ENCODE measurements around the gene C7orf25.
A peak's percentile ranks its signal among the peaks of the same experiment; 100 is the strongest.

C7orf25 gene

GRCh38 chr7:42950417-42950816, 38.5 kb upstream of the C7orf25 start:
- no peak overlapping the region for H3K4me3 ChIP-seq (ENCODE audit: low read depth, low read length)
- TF ChIP-seq CTCF (IDR thresholded peaks at IDR 0.05; ENCODE audit: low read depth, low read length): no peak

- H3K4me3 ChIP-seq (ENCODE audit: low read depth, low read length): no peak overlapping the region
- no peak for TF ChIP-seq CTCF (IDR thresholded peaks at IDR 0.05; ENCODE audit: low read depth, low read length)
Measured at GRCh38 chr7:42947521-42947920, 35.7 kb upstream of the C7orf25 start.

GRCh38 chr7:42946627-42946950, 34.7 kb upstream of the C7orf25 start:
- TF ChIP-seq CTCF (IDR thresholded peaks at IDR 0.05; ENCODE audit: low read depth, low read length): no peak
- no peak overlapping the region for H3K4me3 ChIP-seq (ENCODE audit: low read depth, low read length)

- TF ChIP-seq CTCF (IDR thresholded peaks at IDR 0.05; ENCODE audit: low read depth, low read length): no peak
- H3K4me3 ChIP-seq (ENCODE audit: low read depth, low read length): peak overlapping the region; percentile 43
Measured at GRCh38 chr7:42945821-42946626, 34.2 kb upstream of the C7orf25 start.

- peak; percentile 79 for TF ChIP-seq CTCF (IDR thresholded peaks at IDR 0.05; ENCODE audit: low read depth, low read length)
- H3K4me3 ChIP-seq (ENCODE audit: low read depth, low read length): no peak overlapping the region
Measured at GRCh38 chr7:42940985-42941847, 29.3 kb upstream of the C7orf25 start.

GRCh38 chr7:42939457-42940240, 27.8 kb upstream of the C7orf25 start:
- H3K4me3 ChIP-seq (ENCODE audit: low read depth, low read length): no peak overlapping the region
- no peak for TF ChIP-seq CTCF (IDR thresholded peaks at IDR 0.05; ENCODE audit: low read depth, low read length)

Data from WI38 (cell line).